Measurements from ENCODE around the gene MFSD1.

The MFSD1 gene

GRCh38 chr3:158819282-158819681 lies 17.4 kb downstream of the MFSD1 start:
- no peak for DNase-seq (ENCODE audit: low spot score)

GRCh38 chr3:158820521-158820920 lies 18.7 kb downstream of the MFSD1 start:
- no peak for DNase-seq (ENCODE audit: low spot score)

- DNase-seq (ENCODE audit: low spot score) = no peak
These were observed 20.0 kb downstream of the MFSD1 start for GRCh38 chr3:158821847-158822246.

GRCh38 chr3:158823426-158823825 lies 21.6 kb downstream of the MFSD1 start:
- DNase-seq (ENCODE audit: low spot score) = no peak

DNA sequence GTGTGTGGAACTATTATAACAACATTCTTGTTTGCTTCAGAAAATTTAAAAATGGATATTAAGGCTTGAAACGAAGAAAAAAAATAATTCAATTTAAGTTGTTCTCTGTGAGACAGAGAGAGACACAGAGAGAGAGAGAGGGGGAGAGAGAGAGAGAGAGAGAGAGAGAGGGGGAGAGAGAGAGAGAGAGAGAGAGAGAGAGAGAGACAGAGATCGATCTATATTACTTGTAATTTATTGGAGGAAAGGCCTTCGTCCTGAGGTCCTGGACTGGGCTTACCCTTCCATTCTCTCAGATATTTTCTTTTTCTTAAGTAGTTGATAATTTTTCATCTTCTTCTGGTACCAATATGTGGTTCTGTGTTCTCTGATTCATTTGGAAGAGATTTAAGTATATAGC lies 25.9 kb downstream of the MFSD1 start:
- DNase-seq (ENCODE audit: low spot score) = no peak

DNA sequence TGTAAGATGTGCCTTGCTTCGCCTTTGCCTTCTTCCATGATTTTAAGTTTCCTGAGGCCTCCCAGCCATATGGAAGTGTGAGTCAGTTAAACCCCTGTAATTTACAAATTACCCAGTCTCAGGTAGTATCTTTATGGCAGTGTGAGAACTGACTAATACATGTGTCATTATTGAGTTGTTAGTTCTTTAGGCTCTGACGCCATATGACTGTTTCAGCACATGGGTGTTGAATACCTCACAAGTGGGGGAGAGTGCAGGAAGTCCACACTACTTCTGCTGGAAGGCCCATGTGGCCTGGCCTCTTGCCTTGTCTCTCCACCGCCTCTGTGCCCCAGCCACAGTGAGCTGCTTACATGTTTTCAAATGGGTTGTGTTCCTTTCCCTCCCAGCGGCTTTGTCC lies 28.5 kb downstream of the MFSD1 start:
- DNase-seq (ENCODE audit: low spot score) = no peak

- no peak for DNase-seq (ENCODE audit: low spot score)
These were observed 30.0 kb downstream of the MFSD1 start for GRCh38 chr3:158831861-158832260.

DNA sequence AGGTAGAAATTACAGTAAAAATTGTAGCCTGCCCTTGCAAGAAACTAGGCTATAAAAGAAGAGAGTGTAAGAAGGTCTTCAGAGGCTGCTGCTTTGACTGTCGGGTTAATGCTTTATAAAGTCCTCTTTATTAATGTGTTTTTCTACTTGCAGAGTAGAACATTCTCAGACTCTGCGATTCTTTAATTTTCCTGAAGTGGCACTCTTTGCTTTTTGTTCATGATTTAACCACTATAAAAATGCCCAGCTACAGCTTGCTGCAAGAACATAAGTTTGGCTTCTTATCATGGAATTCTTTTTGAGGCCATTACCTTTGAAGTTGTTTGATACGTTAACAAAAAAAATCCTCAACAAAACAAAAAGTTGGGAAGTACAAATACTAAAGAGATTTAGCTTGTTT lies 33.8 kb downstream of the MFSD1 start:
- no peak for DNase-seq (ENCODE audit: low spot score)

DNA sequence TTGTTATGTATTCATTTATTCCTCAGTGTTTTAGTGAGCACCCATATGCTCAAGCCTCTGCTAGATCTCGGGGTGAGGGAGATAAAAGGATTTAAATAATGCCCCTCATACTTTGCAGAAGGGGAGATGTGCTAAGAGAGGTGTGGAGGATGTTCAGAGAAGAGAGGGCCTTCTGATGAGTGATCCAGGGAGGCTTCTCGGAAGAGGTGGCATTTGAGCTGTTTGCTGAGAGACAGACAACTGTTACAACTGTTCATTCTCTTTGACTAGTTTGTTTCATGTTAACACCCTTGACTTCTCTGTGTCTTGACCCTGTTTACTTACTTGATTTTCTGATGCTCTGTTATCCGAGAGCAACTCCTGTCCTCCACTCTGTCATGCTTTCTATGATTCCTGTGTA lies 34.5 kb downstream of the MFSD1 start:
- no peak for DNase-seq (ENCODE audit: low spot score)

DNA sequence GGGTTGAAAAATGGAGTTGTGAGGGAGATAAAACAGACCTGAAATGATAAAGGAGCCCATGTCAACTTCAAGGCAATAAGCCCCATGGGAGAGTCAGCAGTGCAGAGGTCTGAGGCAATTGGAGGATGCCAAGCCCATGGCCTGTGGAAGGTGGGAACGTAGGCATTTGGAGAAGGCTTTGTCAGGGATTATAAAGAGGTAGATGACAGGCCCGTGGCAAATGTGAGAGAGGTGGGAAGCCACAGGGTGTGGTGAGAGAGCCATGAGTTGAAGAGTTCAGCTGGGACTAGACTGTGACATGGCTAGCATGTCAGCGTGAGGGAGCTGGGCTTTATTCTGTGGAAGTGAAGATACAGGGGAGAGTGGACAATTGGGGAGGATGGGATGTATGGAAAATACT lies 35.4 kb downstream of the MFSD1 start:
- no peak for DNase-seq (ENCODE audit: low spot score)

GRCh38 chr3:158839966-158840365 lies 38.1 kb downstream of the MFSD1 start:
- DNase-seq (ENCODE audit: low spot score) = no peak

GRCh38 chr3:158841387-158841786 lies 39.5 kb downstream of the MFSD1 start:
- no peak for DNase-seq (ENCODE audit: low spot score)

GRCh38 chr3:158842976-158843375 lies 41.1 kb downstream of the MFSD1 start:
- no peak for DNase-seq (ENCODE audit: low spot score)

GRCh38 chr3:158845765-158846350 lies 44.0 kb downstream of the MFSD1 start:
- peak; percentile 71 for DNase-seq (ENCODE audit: low spot score)

GRCh38 chr3:158846803-158847451 lies 45.1 kb downstream of the MFSD1 start:
- no peak for DNase-seq (ENCODE audit: low spot score)

- DNase-seq (ENCODE audit: low spot score) = no peak
These were observed 45.6 kb downstream of the MFSD1 start for GRCh38 chr3:158847452-158847821.

DNA sequence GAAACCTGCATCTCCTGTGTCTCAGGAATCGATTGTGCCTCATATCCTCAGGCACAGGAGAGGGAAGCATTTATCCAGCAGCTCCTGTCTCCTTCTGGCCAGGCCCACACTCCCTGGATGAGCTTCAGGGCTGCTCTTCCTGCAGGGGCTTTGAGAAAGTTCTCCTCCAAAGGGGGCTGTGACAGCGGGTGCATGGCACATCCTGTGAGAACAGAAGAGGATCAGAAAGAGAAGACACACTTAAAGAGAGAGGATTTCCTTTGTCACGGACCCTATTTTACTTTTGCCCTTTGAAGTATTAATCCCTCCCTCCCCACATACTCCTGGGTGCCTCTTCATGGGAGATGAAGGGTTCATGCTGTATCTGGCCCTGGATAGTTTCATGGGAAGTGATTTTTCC lies 46.0 kb downstream of the MFSD1 start:
- no peak for DNase-seq (ENCODE audit: low spot score)

DNA sequence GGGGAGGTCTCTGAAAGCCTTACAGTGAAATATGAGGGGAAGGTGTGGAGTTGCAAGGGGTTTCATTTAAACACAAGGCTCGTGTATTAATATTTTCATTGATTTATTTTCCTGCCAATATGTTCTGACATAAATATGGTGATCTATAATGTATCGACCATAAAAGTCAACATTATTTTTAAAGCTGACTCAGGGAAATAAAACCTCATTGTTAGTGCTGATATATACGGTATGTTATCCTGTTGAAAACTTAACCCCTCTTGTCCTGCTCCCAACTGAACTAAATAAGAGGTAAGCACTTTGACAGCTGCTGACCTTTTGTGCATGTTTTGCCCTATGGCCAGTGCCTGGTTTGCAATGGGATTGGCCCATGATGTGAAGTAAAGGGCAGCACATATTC lies 47.9 kb downstream of the MFSD1 start:
- DNase-seq (ENCODE audit: low spot score) = no peak

DNA sequence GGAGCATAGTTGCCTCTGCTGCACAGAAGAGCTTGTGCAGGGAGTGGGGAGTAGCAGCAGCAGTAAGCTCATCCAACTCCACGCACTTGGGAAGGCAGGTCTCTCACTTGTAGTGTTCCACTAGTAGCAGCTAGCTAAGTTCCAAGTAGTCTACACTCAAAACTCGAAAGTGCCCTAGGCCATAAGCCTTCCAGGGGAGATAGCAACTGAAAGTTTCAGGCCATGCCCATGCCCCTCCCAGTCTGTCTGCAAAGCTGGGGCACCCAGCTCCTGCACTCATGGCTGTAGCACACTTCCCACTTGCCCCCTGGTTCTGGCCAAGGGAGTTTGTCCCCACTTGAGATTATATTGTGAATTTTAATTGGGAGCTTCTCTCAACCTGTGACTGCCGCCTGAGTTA lies 57.5 kb downstream of the MFSD1 start:
- DNase-seq (ENCODE audit: low spot score) = no peak

- no peak for DNase-seq (ENCODE audit: low spot score)
These were observed 61.4 kb downstream of the MFSD1 start for GRCh38 chr3:158863247-158863646.

DNA sequence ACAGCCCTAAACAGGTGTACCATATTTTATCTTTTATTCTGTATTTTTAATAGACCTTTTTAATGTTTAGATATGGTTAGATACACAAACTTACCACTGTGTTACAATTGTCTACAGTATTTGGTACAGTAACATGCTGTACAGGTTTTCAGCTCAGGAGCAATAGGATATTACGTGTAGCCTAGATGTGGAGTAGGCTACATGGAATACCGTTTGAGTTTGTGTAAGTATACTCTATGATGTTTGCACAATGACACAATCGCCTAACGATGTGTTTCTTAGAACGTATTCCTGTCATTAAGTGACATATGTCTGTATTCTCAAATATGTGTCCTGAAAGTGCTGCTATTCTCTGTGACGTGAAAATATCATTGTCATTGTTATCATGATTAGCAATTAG lies 62.6 kb downstream of the MFSD1 start:
- no peak for DNase-seq (ENCODE audit: low spot score)

DNA sequence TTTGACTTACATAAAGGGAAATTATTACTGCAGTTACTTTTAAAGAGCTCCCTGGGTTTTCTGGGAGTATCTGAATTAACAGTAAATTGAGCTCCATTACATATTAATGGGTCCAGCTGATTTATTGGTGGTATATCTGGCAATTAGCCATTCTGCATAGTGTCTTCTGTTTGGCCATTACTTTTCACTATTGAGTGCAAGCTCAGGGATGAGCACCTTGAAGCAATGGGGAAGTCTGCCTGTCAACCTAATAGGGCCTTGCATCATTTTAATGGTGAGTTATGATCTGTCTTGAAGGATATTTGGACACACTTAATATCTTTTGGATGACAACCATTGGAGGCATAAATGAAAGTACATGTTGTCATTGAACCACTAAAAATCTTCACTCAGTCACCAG lies 73.8 kb downstream of the MFSD1 start:
- DNase-seq (ENCODE audit: low spot score) = no peak
